HCT116 (cell line): ENCODE data around the gene COA1. TPM values are rescaled to one million over a fixed set of nuclear protein-coding genes. Genes with fewer than 3 reads are reported as not detected.
A peak's percentile ranks its signal among the peaks of the same experiment; 100 is the strongest.

Source experiments
- ATAC-seq: fragments of 200-7000 bp; cut with Tn5 transposase; 2 replicates; pipeline ENCODE4 v1.9.1; 2020; ENCODE audit warnings: mild to moderate bottlenecking, moderate library complexity
- BruUV-seq: library from RNA; stranded (reverse); fragments of 400-500 nt; replicated peaks from 2 replicates; lab custom pipeline; 2021; lab: Mats Ljungman, UMichigan
- CTCF ChIA-PET: fragments of 300-600 bp; sonication (Branson Sonifier 250); formaldehyde crosslinking; loops from one replicate; lab custom pipeline; 2021; ENCODE audit warnings: antibody characterized with exemption; lab: Charles Lee
- POLR2A ChIA-PET: fragments of 300-600, 350-600 bp; sonication (Branson Sonifier 250); formaldehyde crosslinking; loops from one replicate; lab custom pipeline; 2021; ENCODE audit warnings: antibody characterized with exemption; lab: Charles Lee
- RAD21 ChIA-PET, 2 experiments: fragments of 300-600 bp; sonication (Branson Sonifier 250); formaldehyde crosslinking; loops; one replicate each; lab custom pipeline; 2023; ENCODE audit warnings: low total read pairs in 2 of 2; ENCODE audit not compliant: uncharacterized antibody in 2 of 2, unreplicated experiment in 2 of 2, low non-redundant PET in 1 of 2; lab: Charles Lee
- DNase-seq: peaks from one replicate; pipeline ENCODE4 v3.0.0-alpha.2; 2010; ENCODE audit warnings: low read depth, low spot score
- H2AFZ ChIP-seq: fragments of 200-600 bp; shearing (Covaris generic), sonication (generic); 2 replicates; pipeline ENCODE4 v1.6.1; 2017; ENCODE audit warnings: low read depth, mixed run types, mixed read lengths, antibody characterized with exemption, low read length; ENCODE audit not compliant: poor library complexity, severe bottlenecking
- H3K27ac ChIP-seq: 2 replicates; pipeline ENCODE4 v1.5.1; 2012; ENCODE audit warnings: low read depth, low read length
- H3K27me3 ChIP-seq: fragments of 200-600 bp; sonication (generic); 2 replicates; pipeline ENCODE4 v1.6.1; 2016; ENCODE audit warnings: mixed run types, low read length, mixed read lengths; ENCODE audit not compliant: insufficient read depth
- H3K36me3 ChIP-seq, 2 experiments: fragments of 200-500 bp in 1 of 2; fragments of 200-600 bp in 1 of 2; sonication (Bioruptor generic) in 1 of 2; sonication (generic) in 1 of 2; 2 replicates each; pipeline versions ENCODE4 v1.5.1 to v1.6.1; 2014 to 2016; ENCODE audit warnings: low read length in 2 of 2, inconsistent platforms in 1 of 2, mixed read lengths in 1 of 2, mixed run types in 1 of 2; ENCODE audit not compliant: insufficient read depth in 2 of 2, control insufficient read depth in 1 of 2
- H3K4me1 ChIP-seq, 2 experiments: fragments of 200-600 bp in 1 of 2; sonication (generic) in 1 of 2; 2 replicates each; pipeline versions ENCODE4 v1.5.1 to v1.6.1; 2012 to 2017; ENCODE audit warnings: low read length in 2 of 2, inconsistent platforms in 1 of 2, mild to moderate bottlenecking in 1 of 2, mixed read lengths in 1 of 2, mixed run types in 1 of 2, moderate library complexity in 1 of 2; ENCODE audit not compliant: insufficient read depth in 2 of 2, control insufficient read depth in 1 of 2
- H3K4me2 ChIP-seq: fragments of 200-600 bp; sonication (generic); 2 replicates; pipeline ENCODE4 v1.6.1; 2017; ENCODE audit warnings: mixed run types, low read length, mixed read lengths
- H3K4me3 ChIP-seq, 2 experiments: fragments of 200-600 bp in 1 of 2; sonication (generic) in 1 of 2; replicated peaks in 1 of 2; 2 replicates each; pipeline ENCODE4 v1.5.1; 2011 to 2016; ENCODE audit warnings: low read length in 2 of 2, control low read depth in 1 of 2, low read depth in 1 of 2, mild to moderate bottlenecking in 1 of 2, mixed read lengths in 1 of 2, mixed run types in 1 of 2
- H3K79me2 ChIP-seq: fragments of 200-600 bp; sonication (generic); 2 replicates; pipeline ENCODE4 v1.6.1; 2017; ENCODE audit warnings: mild to moderate bottlenecking, mixed run types, low read length, moderate library complexity, mixed read lengths; ENCODE audit not compliant: insufficient read depth
- H3K9ac ChIP-seq: fragments of 200-600 bp; sonication (generic); 2 replicates; pipeline ENCODE4 v1.6.1; 2016; ENCODE audit warnings: low read length, mixed read lengths
- H3K9me2 ChIP-seq: fragments of 200-600 bp; sonication (generic), shearing (Covaris generic); 2 replicates; pipeline ENCODE4 v1.6.1; 2017; ENCODE audit warnings: mixed run types, mild to moderate bottlenecking, moderate library complexity; ENCODE audit not compliant: insufficient read depth
- H3K9me3 ChIP-seq, 2 experiments: fragments of 200-500 bp in 1 of 2; fragments of 200-600 bp in 1 of 2; sonication (Bioruptor generic) in 1 of 2; sonication (generic) in 1 of 2; 2 replicates each; pipeline ENCODE4 v1.6.1; 2014 to 2017; ENCODE audit warnings: low read length in 2 of 2, mixed read lengths in 2 of 2, inconsistent platforms in 1 of 2, low read depth in 1 of 2, mild to moderate bottlenecking in 1 of 2, mixed run types in 1 of 2, moderate library complexity in 1 of 2; ENCODE audit not compliant: control insufficient read depth in 1 of 2, insufficient read depth in 1 of 2
- H4K20me1 ChIP-seq: fragments of 200-600 bp; sonication (generic), shearing (Covaris generic); 2 replicates; pipeline ENCODE4 v1.6.1; 2017; ENCODE audit warnings: mixed run types, mild to moderate bottlenecking, moderate library complexity; ENCODE audit not compliant: insufficient read depth
- CEBPB ChIP-seq: IDR thresholded peaks from 2 replicates; pipeline ENCODE4 v1.6.1; 2012; ENCODE audit warnings: low read depth
- EGR1 ChIP-seq: IDR thresholded peaks from 2 replicates; pipeline ENCODE4 v1.6.1; 2012; ENCODE audit warnings: low read depth
- EZH2 ChIP-seq: fragments of 200-600 bp; sonication (generic); IDR thresholded peaks from 2 replicates; pipeline ENCODE4 v1.6.1; 2017; ENCODE audit warnings: antibody characterized with exemption, mixed run types
- FOSL1 ChIP-seq: IDR thresholded peaks from 2 replicates; pipeline ENCODE4 v1.6.1; 2012; ENCODE audit warnings: low read depth
- JUND ChIP-seq: IDR thresholded peaks from 2 replicates; pipeline ENCODE4 v1.6.1; 2012
- MAX ChIP-seq: IDR thresholded peaks from 2 replicates; pipeline ENCODE4 v1.6.1; 2012
- REST ChIP-seq: IDR thresholded peaks from 2 replicates; pipeline ENCODE4 v1.6.1; 2012; ENCODE audit warnings: low read depth
- SIN3A ChIP-seq: IDR thresholded peaks from 2 replicates; pipeline ENCODE4 v1.6.1; 2012; ENCODE audit warnings: low read depth
- SP1 ChIP-seq: IDR thresholded peaks from 2 replicates; pipeline ENCODE4 v1.6.1; 2012; ENCODE audit warnings: low read depth
- SRF ChIP-seq: IDR thresholded peaks from 2 replicates; pipeline ENCODE4 v1.6.1; 2012; ENCODE audit warnings: low read depth
- intact Hi-C: fragments of 100-400 bp; cut with micrococcal nuclease; formaldehyde crosslinking; loops from 2 replicates; pipeline ENCODE4 v1.10.0; 2022
- total RNA-seq: library from RNA; stranded (reverse); gene quantifications from one replicate; pipeline ENCODE4 v1.2.1, GENCODE V29; 2021; ENCODE audit not compliant: unreplicated experiment

COA1 gene
- total RNA-seq, 1 experiment from 2014 or later: 78.5 TPM

- no peaks in the 10 kb centered on the region for H3K27me3 ChIP-seq
- H3K36me3 ChIP-seq: peaks cover 10 to 16% of the 10 kb centered on the region in 2 experiments; a peak in 2 of 4 replicates
- no peak for TF ChIP-seq SP1
- TF ChIP-seq SIN3A: no peak
- no peak for TF ChIP-seq MAX
- intact Hi-C loops: no loop called here
- no peak overlapping the region for H3K9ac ChIP-seq
- no peak overlapping the region for H3K4me3 ChIP-seq
- no peak overlapping the region for H3K4me2 ChIP-seq
- peaks cover 13 to 16% of the 10 kb centered on the region in 2 experiments for H3K4me1 ChIP-seq
- H2AFZ ChIP-seq: no peak overlapping the region
- ChIA-PET CTCF (interaction anchor here (2.0 to 2.9 kb wide), 2 partner anchors 39 to 78 kb away, joined by 7 to 12 read pairs; partner anchors contain the start of gene STK17A), POLR2A (interaction anchor here (1.2 kb wide), 1 partner anchor 39 kb away, joined by 6 read pairs; the partner anchor contains the start of gene STK17A), RAD21 (no interaction called here)
- ATAC-seq (no peak), DNase-seq (no peak)
- no TSS peak for BruUV-seq
- H3K9me2 ChIP-seq: no peaks in the 10 kb centered on the region
- H3K27ac ChIP-seq: no peak overlapping the region
- no peaks in the 10 kb centered on the region for H3K9me3 ChIP-seq
- no peaks in the 10 kb centered on the region for H3K79me2 ChIP-seq
- no peaks in the 10 kb centered on the region for H4K20me1 ChIP-seq
Observed at GRCh38 chr7:43621729-43622448, 107.4 kb downstream of the COA1 start.

- H3K4me1 ChIP-seq: peaks cover 13 to 16% of the 10 kb centered on the region in 2 experiments
- H3K27ac ChIP-seq: peak overlapping the region; percentile 52; the same call in 1 of the 2 replicates
- ChIA-PET POLR2A (interaction anchor here (1.3 kb wide), 1 partner anchor 37 kb away, joined by 6 read pairs; the partner anchor contains the start of gene STK17A), CTCF (interaction anchor here (1.6 to 2.9 kb wide), 2 partner anchors 37 to 81 kb away, joined by 5 to 12 read pairs; partner anchors contain the start of gene STK17A), RAD21 (no interaction called here)
- H3K27me3 ChIP-seq: no peaks in the 10 kb centered on the region
- H3K9me2 ChIP-seq: no peaks in the 10 kb centered on the region
- no peaks in the 10 kb centered on the region for H3K9me3 ChIP-seq
- H3K4me3 ChIP-seq: no peak overlapping the region
- H2AFZ ChIP-seq: no peak overlapping the region
- peaks cover 4 to 8% of the 10 kb centered on the region in 2 experiments; a peak in 2 of 4 replicates for H3K36me3 ChIP-seq
- BruUV-seq: no TSS peak
- H4K20me1 ChIP-seq: no peaks in the 10 kb centered on the region
- no peak overlapping the region for H3K9ac ChIP-seq
- H3K4me2 ChIP-seq: peak overlapping the region; percentile 27
- ATAC-seq (peak; percentile 59; the same call in 1 of the 2 replicates), DNase-seq (peak; percentile 13)
- intact Hi-C loops: no loop called here
- H3K79me2 ChIP-seq: no peaks in the 10 kb centered on the region
- TF ChIP-seq SIN3A: no peak
- TF ChIP-seq MAX: 0 out of 2 replicates have a peak, but pooled peaks have one; percentile 32
- TF ChIP-seq FOSL1: peak; percentile 54
- TF ChIP-seq JUND: peak; percentile 48; the same call in 1 of the 2 replicates
- peak; percentile 60 for TF ChIP-seq CEBPB
- TF ChIP-seq EZH2: no peak
- TF ChIP-seq SP1: peak; percentile 47
- peak; percentile 24; the same call in 1 of the 2 replicates for TF ChIP-seq SRF
- no peak for TF ChIP-seq REST
- peak; percentile 97 for TF ChIP-seq EGR1
Observed at GRCh38 chr7:43619213-43620012, 109.9 kb downstream of the COA1 start.
